HCT116 (cell line): Measurements from ENCODE around the gene CGN.

Experiments used
- ATF3 ChIP-seq: IDR thresholded peaks from 2 replicates; pipeline ENCODE4 v1.6.1; 2012
- CTCF ChIP-seq, 3 experiments: fragments of 200-600 bp in 1 of 3; sonication (generic) in 1 of 3; IDR thresholded peaks in 2 of 3; conservative IDR thresholded peaks in 1 of 3; 2 replicates each; pipeline ENCODE4 v1.5.1; 2012 to 2017; ENCODE audit warnings: low read depth in 2 of 3, low read length in 2 of 3, antibody characterized with exemption in 1 of 3, borderline replicate concordance in 1 of 3, control low read depth in 1 of 3, mild to moderate bottlenecking in 1 of 3, mixed read lengths in 1 of 3, mixed run types in 1 of 3, moderate library complexity in 1 of 3; ENCODE audit not compliant: insufficient read depth in 1 of 3
- EGR1 ChIP-seq: IDR thresholded peaks from 2 replicates; pipeline ENCODE4 v1.6.1; 2012; ENCODE audit warnings: low read depth
- EZH2 ChIP-seq: fragments of 200-600 bp; sonication (generic); IDR thresholded peaks from 2 replicates; pipeline ENCODE4 v1.6.1; 2017; ENCODE audit warnings: antibody characterized with exemption, mixed run types
- EZH2phosphoT487 ChIP-seq: fragments of 200-600 bp; IDR thresholded peaks from 2 replicates; pipeline ENCODE4 v1.6.1; 2018; ENCODE audit warnings: antibody characterized with exemption, borderline replicate concordance
- JUND ChIP-seq: IDR thresholded peaks from 2 replicates; pipeline ENCODE4 v1.6.1; 2012
- POLR2A ChIP-seq: IDR thresholded peaks from 2 replicates; pipeline ENCODE4 v1.7.0; 2011; ENCODE audit warnings: borderline replicate concordance; ENCODE audit not compliant: insufficient read depth, insufficient read length; ENCODE audit errors: extremely low read depth
- POLR2AphosphoS5 ChIP-seq: IDR thresholded peaks from 2 replicates; pipeline ENCODE4 v1.6.1; 2011; ENCODE audit warnings: mild to moderate bottlenecking, low read depth, low read length, moderate library complexity
- REST ChIP-seq: IDR thresholded peaks from 2 replicates; pipeline ENCODE4 v1.6.1; 2012; ENCODE audit warnings: low read depth
- SP1 ChIP-seq: IDR thresholded peaks from 2 replicates; pipeline ENCODE4 v1.6.1; 2012; ENCODE audit warnings: low read depth

GRCh38 chr1:151533870-151534269 lies 22.7 kb downstream of the CGN start:
- TF ChIP-seq CTCF (IDR thresholded peaks at IDR 0.05 in 2 of 3, conservative IDR thresholded peaks at IDR 0.05 in 1 of 3; ENCODE audit: borderline replicate concordance in 1 of 3, insufficient read depth in 1 of 3, low read depth in 2 of 3, low read length in 2 of 3) = no peak
- TF ChIP-seq POLR2AphosphoS5 = no peak
- TF ChIP-seq POLR2A = no peak
- no peak for TF ChIP-seq SP1
- TF ChIP-seq EZH2phosphoT487 = no peak
- no peak for TF ChIP-seq JUND
- TF ChIP-seq EGR1 = no peak
- TF ChIP-seq ATF3 = no peak
- TF ChIP-seq EZH2 = no peak
- TF ChIP-seq REST = no peak
